ENCODE results near the gene TRMT11.
A peak's percentile ranks its signal among the peaks of the same experiment; 100 is the strongest.
"Not testable (repeated sequence)": the region's sequence is repeated elsewhere in the genome, so short reads cannot be mapped to it uniquely, and the experiment has no call there.

The TRMT11 gene

GRCh38 chr6:126047648-126048047 is 61.3 kb downstream of the TRMT11 start:
- DNase-seq (ENCODE audit: low spot score), result no peak

DNA sequence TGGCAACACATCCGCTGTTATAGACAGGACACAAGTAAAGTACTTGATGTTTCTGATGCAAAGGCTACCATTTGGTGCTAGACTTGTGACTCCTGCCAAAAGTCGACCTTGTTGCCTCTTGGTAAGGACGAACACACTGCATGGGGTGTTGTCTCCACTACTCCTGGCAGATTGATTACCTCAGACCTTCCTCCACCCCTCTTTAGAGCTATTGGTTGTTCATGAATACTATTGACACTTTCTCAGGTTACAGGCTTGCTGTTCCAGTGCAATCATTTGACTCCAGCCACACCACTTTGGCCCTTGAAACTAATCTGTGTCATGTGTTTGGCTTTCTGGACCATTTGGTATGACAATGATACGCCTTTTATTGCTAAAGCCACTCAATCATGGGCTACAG is 62.3 kb downstream of the TRMT11 start:
- DNase-seq (ENCODE audit: low spot score), result no peak

DNA sequence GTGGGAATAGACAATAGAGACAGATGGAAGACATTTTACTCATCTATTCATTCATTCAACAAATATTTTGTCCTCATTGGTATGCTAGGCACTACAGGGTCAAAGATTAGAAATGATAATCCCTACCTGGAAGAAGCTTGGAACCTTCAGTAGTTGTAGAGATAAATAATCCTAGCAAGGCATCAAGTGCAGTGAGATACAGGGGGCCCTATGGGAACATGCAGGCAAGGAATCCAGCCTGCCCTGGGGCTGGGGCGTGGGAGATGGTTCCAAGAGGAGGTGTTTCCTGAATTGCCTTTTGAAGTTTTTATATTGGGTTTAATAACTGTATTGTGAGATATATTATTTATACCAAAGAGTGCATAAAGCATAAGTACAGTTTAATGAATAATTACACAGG is 64.5 kb downstream of the TRMT11 start:
- DNase-seq (ENCODE audit: low spot score), result no peak

- DNase-seq (ENCODE audit: low spot score), result no peak
These were observed 65.5 kb downstream of the TRMT11 start for GRCh38 chr6:126051791-126052190.

GRCh38 chr6:126052485-126052884 is 66.1 kb downstream of the TRMT11 start:
- DNase-seq (ENCODE audit: low spot score), result no peak

DNA sequence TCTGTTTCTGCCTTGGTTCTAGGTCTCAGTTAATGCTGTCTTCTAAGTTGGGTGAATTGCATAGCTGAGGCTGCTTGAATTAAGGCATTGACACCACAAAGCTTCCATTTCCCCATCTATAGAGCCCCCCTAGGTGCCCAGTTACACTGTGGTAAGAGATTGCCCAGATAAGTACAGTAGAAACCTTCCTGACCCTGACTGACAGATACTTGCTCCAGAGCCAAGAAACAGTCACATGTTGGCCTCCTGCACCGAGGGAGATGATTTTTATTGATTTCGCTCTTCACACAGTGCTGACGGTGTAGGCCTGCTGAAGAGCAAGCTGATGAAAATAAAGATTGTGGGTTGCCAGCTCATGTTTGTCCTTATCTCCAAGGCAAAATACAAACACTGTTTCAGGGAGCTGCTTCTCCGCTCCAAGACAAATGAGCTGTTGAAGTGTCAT is 67.9 kb downstream of the TRMT11 start:
- DNase-seq (ENCODE audit: low spot score), result no peak

DNA sequence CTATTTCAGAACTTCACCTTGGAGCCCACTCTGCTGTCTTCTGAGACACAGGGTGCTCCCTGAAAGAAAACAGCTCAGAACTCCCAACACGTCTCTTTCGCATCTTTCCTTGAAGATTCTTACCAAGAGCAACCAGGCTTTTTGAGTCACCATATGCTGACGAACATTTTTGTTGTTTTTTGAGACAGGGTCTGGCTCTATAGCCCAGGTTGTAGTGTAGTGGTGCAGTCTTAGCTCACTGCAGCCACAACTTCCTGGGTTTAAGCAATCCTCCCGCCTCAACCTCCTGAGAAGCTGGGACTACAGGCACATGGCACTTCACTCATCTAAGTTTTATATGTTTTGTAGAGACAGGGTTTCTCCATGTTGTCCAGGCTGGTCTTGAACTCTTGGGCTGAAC is 68.5 kb downstream of the TRMT11 start:
- no peak for DNase-seq (ENCODE audit: low spot score)

DNA sequence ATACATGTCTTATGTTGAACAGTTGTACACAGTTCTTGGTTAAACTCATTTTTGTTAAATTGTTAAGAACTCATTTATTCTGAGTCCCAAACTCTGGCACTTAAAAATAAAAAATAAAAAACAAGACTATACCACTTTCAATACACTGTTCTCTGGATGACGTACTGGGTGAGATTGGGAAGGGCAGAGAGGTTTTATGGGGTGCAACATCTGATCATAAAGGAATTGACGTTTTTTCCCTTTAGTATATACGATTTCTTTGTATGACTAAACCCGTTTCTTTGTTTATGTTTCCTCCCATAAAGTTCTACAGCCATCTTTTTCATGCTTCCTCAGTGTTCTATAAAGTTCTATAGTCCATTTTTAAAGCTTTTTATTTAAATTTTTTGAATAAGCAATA is 69.1 kb downstream of the TRMT11 start:
- DNase-seq (ENCODE audit: low spot score), result no peak

DNA sequence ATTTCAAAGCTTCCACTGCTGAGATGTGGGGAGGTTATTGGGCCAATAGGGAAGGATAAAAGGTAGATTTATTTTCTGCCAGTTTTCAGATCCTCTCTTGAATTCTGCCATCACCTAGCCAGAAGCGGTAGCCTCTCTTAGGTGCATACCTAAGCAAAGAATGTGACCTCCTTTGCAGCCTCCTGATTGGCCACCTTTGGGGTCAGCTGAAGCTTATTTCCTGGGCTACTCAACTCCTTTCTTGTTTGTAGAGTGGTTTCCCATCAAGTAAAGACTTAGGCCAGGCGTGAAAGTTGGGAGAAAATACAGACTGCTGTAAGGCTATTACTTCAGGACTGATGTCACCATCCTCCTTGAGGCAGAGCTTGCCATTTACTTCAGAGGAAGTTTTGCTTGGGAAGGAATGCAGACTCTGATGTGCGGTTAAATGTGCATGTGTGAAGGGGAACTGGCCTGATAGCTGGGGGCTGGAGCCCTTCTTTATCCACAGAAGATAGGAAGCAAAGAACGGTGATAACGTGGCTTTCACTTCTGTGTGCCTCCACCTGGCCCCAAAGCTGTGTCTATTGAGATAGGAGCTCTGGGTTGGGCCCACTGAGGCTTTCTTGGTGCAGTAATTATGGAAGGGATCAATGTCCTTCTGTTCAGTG is 70.1 kb downstream of the TRMT11 start:
- no peak for DNase-seq (ENCODE audit: low spot score)

DNA sequence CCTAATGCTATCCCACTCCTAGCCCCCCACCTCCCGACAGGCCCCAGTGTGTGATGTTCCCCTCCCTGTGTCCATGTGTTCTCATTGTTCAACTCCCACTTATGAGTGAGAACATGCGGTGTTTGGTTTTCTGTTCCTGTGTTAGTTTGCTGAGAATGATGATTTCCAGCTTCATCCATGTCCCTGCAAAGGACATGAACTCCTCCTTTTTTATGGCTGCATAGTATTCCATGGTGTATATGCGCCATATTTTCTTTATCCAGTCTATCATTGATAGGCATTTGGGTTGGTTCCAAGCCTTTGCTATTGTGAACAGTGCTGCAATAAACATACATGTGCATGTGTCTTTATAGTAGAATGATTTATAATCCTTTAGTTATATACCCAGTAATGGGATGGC is 71.7 kb downstream of the TRMT11 start:
- DNase-seq (ENCODE audit: low spot score), result not testable (repeated sequence)

- DNase-seq (ENCODE audit: low spot score), result no peak
These were observed 74.1 kb downstream of the TRMT11 start for GRCh38 chr6:126060400-126060799.

- DNase-seq (ENCODE audit: low spot score), result no peak
These were observed 77.3 kb downstream of the TRMT11 start for GRCh38 chr6:126063512-126064146.

GRCh38 chr6:126064257-126064747 is 78.0 kb downstream of the TRMT11 start:
- DNase-seq (ENCODE audit: low spot score), result no peak

DNA sequence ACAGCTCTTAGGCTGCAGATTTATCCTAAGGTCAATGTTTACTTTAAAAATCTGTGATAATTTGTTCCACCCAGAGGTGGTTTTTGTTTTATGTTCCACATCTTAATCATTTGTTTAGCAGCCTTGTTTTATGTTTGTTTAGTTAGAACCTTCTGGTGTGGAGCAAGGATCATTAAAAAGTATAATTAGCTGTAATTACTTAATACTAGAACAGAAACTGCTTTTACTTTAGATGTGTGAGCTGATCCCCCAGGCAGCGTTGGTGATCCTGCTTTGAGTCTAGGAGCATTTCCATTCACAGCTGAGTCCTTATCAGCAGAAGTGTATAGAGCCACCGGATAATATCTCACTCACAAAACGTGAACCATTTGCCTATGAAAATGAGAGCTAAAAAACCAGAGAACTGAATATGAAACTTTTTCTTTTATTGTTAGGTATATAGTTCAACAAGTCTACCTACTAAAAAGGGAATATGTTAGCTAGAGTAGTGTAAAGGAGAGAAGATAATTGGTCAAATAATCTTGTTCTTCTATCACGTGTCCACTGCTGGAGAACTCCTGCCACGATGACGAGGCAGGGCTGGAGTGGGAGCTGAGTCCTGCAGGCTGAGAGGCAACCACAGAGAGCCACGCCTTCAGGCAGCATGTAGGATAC is 78.5 kb downstream of the TRMT11 start:
- DNase-seq (ENCODE audit: low spot score), result peak; percentile 17

- DNase-seq (ENCODE audit: low spot score), result no peak
These were observed 80.0 kb downstream of the TRMT11 start for GRCh38 chr6:126066053-126067048.

GRCh38 chr6:126067073-126067472 is 80.7 kb downstream of the TRMT11 start:
- no peak for DNase-seq (ENCODE audit: low spot score)

DNA sequence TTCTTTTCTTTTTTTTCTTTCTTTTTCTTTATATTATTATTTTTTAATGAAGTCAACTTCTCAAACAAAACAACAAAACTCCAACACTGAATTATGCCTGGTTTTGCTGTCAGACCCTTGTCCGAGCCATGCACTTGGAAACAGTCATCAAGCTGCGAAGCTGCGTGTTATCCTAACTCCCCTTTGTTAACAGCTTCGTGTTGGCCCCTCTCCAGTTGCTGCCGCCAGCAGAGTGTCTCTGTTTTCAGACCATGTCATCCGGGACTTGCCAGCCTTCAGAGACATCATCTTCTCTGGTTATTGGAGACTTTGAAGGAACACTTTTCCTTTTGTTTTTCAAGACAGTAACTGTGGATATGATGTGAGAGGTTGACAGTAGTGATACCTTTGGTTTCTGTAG is 83.1 kb downstream of the TRMT11 start:
- no peak for DNase-seq (ENCODE audit: low spot score)

DNA sequence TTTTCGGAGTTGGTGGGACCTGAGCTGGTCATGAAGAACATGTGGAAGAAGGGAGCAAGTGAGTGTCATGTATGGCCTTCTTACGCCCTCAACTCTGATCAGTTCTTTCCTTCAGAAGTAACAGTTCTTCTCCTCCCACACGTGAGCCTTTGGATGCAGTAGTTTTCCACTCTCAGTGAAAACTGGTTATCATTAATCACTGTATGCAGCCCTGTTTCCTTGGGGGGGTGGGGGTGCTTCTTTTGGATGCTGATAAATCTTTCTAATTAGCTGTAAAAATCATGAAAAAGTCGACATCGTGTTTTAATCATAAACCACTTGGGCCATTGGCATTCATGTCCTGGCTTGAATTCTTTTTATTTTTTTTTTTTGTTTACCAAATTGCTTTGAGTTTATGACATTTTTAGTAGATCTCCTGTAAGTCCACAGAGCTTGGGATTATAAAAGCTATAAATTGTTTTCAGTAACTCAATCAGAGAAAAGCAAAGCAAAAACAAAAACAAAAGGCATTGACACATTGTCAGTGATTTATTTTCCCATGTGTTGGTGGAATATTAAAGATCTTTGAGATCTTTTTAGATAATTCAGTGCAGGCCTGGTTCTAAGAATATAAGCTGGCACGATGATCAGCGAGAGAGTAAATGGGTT is 84.8 kb downstream of the TRMT11 start:
- DNase-seq (ENCODE audit: low spot score), result no peak

GRCh38 chr6:126072172-126072571 is 85.8 kb downstream of the TRMT11 start:
- DNase-seq (ENCODE audit: low spot score), result no peak

GRCh38 chr6:126072834-126073233 is 86.5 kb downstream of the TRMT11 start:
- no peak for DNase-seq (ENCODE audit: low spot score)

- DNase-seq (ENCODE audit: low spot score), result no peak
These were observed 89.2 kb downstream of the TRMT11 start for GRCh38 chr6:126075335-126076071.
